NCI-H460 (cell line): ENCODE data around the gene ITIH1. TPM values are rescaled to one million over a fixed set of nuclear protein-coding genes. Genes with fewer than 3 reads are reported as not detected.
"Not testable (repeated sequence)": the region's sequence is repeated elsewhere in the genome, so short reads cannot be mapped to it uniquely, and the experiment has no call there.

Experiments used
- DNase-seq: peaks from one replicate; pipeline ENCODE4 v3.0.0-alpha.2; 2016; ENCODE audit warnings: low read depth; ENCODE audit errors: extremely low read depth
- total RNA-seq: library from RNA; depleted of rRNA; stranded (reverse); fragments of >200 nt; shearing (Covaris generic); gene quantifications from 2 replicates; pipeline ENCODE4 v1.2.3, GENCODE V29; 2014

The ITIH1 gene
- total RNA-seq, 1 experiment from 2014 or later, result not detected

GRCh38 chr3:52774066-52774713, 3.2 kb upstream of the ITIH1 start:
- DNase-seq, result no peak

GRCh38 chr3:52774901-52775864, 2.2 kb upstream of the ITIH1 start:
- DNase-seq, result no peak

GRCh38 chr3:52775877-52776276, 1.5 kb upstream of the ITIH1 start:
- DNase-seq, result no peak

- not testable (repeated sequence) for DNase-seq
Observed at GRCh38 chr3:52776486-52776885, 913 bp upstream of the ITIH1 start.

GRCh38 chr3:52777959-52778805, 783 bp downstream of the ITIH1 start:
- no peak for DNase-seq

- no peak for DNase-seq
Observed at GRCh38 chr3:52779011-52779836, 1.8 kb downstream of the ITIH1 start.

GRCh38 chr3:52779837-52780585, 2.6 kb downstream of the ITIH1 start:
- DNase-seq, result no peak

- no peak for DNase-seq
Observed at GRCh38 chr3:52781741-52782140, 4.3 kb downstream of the ITIH1 start.

- no peak for DNase-seq
Observed at GRCh38 chr3:52782412-52783210, 5.2 kb downstream of the ITIH1 start.

GRCh38 chr3:52783211-52783555, 5.8 kb downstream of the ITIH1 start:
- no peak for DNase-seq

- no peak for DNase-seq
Observed at GRCh38 chr3:52784021-52784621, 6.7 kb downstream of the ITIH1 start.

GRCh38 chr3:52784931-52785590, 7.7 kb downstream of the ITIH1 start:
- DNase-seq, result no peak

GRCh38 chr3:52786330-52787215, 9.2 kb downstream of the ITIH1 start:
- DNase-seq, result no peak

- no peak for DNase-seq
Observed at GRCh38 chr3:52787246-52787645, 9.8 kb downstream of the ITIH1 start.

- no peak for DNase-seq
Observed at GRCh38 chr3:52787672-52788625, 10.6 kb downstream of the ITIH1 start.
